Measurements from ENCODE around the gene TRAF1.

The TRAF1 gene

DNA sequence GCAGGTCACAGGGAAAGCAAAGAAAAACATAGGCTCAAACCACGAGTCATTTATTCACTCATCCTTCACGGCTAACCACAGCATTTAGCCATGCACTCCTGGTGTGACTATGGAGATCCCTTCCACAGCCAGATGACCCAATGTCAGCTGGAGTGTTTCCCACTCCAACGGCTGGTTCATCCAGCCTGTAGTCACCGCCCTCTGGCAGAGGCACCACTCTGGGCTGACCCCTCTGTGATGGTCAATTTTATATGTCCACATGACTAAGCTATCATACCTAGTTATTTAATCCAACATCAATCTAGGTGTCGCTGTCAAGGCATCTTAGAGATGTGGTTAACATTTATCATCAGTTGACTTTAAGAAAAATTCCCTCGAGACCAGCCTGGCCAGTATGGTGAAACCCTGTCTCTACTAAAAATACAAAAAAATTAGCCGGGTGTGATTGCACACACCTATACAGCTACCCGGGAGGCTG lies 40.1 kb downstream of the TRAF1 start:
- H3K4me3 Mint-ChIP-seq = peak overlapping the region; percentile 35
- peak overlapping the region; percentile 49 for H3K27ac Mint-ChIP-seq
- DNase-seq (ENCODE audit: low spot score) = no peak
- peaks cover 69% of the 10 kb centered on the region for H3K4me1 Mint-ChIP-seq (ENCODE audit: low read depth)
- no peaks in the 10 kb centered on the region for H3K9me3 Mint-ChIP-seq
- H3K27me3 Mint-ChIP-seq (ENCODE audit: low read depth) = no peaks in the 10 kb centered on the region
- H3K36me3 Mint-ChIP-seq (ENCODE audit: low read depth) = peaks cover 18% of the 10 kb centered on the region

DNA sequence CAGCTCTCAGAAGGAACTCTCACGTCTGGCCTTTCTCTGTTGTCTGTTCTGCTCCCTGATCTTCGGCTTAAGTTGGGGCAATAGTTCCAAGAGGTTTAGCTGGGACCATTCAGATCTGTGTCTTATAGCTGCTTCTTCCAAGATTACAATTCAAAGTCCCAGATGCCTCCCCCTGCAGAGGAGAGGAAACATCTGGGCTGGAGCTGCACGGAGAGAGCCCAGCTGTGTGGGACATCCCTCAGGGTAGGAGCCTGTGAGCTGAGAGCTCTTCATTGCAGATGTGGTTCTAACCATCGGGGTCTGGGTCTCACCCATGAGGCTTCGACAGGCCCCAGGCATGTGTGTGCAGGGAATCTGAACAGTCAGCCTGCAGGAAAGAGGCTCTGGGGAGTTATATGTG lies 40.6 kb downstream of the TRAF1 start:
- no peaks in the 10 kb centered on the region for H3K9me3 Mint-ChIP-seq
- no peak overlapping the region for H3K4me3 Mint-ChIP-seq
- DNase-seq (ENCODE audit: low spot score) = no peak
- no peaks in the 10 kb centered on the region for H3K27me3 Mint-ChIP-seq (ENCODE audit: low read depth)
- H3K4me1 Mint-ChIP-seq (ENCODE audit: low read depth) = peaks cover 67% of the 10 kb centered on the region
- peaks cover 18% of the 10 kb centered on the region for H3K36me3 Mint-ChIP-seq (ENCODE audit: low read depth)
- H3K27ac Mint-ChIP-seq = peak overlapping the region; percentile 7

- H3K36me3 Mint-ChIP-seq (ENCODE audit: low read depth) = peaks cover 20% of the 10 kb centered on the region
- H3K4me1 Mint-ChIP-seq (ENCODE audit: low read depth) = peaks cover 65% of the 10 kb centered on the region
- no peak overlapping the region for H3K4me3 Mint-ChIP-seq
- no peak for DNase-seq (ENCODE audit: low spot score)
- no peak overlapping the region for H3K27ac Mint-ChIP-seq
- H3K9me3 Mint-ChIP-seq = no peaks in the 10 kb centered on the region
- H3K27me3 Mint-ChIP-seq (ENCODE audit: low read depth) = no peaks in the 10 kb centered on the region
These were observed 41.1 kb downstream of the TRAF1 start for GRCh38 chr9:120885457-120885856.

DNA sequence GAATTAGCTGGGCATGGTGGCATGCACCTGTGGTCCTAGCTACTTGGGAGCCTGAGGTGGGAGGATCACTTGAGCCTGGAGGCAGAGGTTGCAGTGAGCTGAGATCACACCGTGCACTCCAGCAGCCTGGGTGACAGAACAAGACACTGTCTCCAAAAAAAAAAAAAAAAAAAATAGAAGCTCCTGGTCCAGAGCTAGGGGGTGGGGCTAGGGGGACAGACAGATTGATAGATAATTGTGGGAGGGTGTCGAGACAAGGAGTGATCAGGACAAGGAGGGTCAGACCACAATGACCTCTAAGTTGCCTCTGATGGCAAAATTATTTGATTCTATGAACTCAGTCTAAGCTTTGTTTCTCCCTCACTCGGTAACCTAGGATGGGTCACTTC lies 43.0 kb downstream of the TRAF1 start:
- Mint-ChIP-seq H3K4me3 (no peak overlapping the region), H3K27ac (peak overlapping the region; percentile 52)

DNA sequence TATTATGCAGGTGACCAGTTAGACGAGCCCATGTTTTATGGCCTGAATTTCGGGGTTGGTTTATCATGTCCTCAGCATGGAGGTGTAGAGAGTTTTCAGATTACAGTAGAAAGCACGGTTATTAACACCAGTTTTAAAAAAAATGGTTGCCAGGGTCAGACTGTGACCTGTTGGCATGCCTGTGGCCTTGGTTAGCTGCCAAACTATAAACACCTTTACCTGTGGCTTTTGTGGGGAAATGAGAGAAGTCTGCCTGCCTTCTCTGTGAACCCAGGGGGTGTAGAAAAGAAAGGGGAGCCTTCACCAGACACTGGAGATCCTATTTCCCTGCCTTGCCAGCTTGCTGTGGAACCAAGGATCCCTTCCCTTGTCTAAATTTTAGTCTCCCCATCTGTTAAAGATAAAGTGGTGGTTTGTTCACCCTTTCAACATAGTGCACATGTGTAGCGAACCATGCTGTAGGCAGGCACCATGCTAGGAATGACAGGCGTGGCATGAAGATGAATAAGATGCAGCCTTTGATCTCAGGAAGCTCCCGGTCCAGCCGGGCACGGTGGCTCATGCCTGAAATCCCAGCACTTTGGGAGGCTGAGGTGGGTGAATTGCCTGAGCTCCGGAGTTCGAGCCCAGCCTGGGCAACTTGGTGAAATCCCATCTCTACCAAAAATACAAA lies 43.5 kb downstream of the TRAF1 start:
- H3K4me3 Mint-ChIP-seq = peak overlapping the region; percentile 23
- H3K36me3 Mint-ChIP-seq (ENCODE audit: low read depth) = peaks cover 25% of the 10 kb centered on the region
- H3K27ac Mint-ChIP-seq = peak overlapping the region; percentile 32
- H3K4me1 Mint-ChIP-seq (ENCODE audit: low read depth) = peaks cover 65% of the 10 kb centered on the region
- no peaks in the 10 kb centered on the region for H3K27me3 Mint-ChIP-seq (ENCODE audit: low read depth)
- no peaks in the 10 kb centered on the region for H3K9me3 Mint-ChIP-seq
- DNase-seq (ENCODE audit: low spot score) = no peak

More for the DNA sequence above, 43.0 kb downstream of the TRAF1 start:
- no peaks in the 10 kb centered on the region for H3K9me3 Mint-ChIP-seq
- peaks cover 23% of the 10 kb centered on the region for H3K36me3 Mint-ChIP-seq (ENCODE audit: low read depth)
- no peaks in the 10 kb centered on the region for H3K27me3 Mint-ChIP-seq (ENCODE audit: low read depth)
- H3K4me1 Mint-ChIP-seq (ENCODE audit: low read depth) = peaks cover 65% of the 10 kb centered on the region
- DNase-seq (ENCODE audit: low spot score) = no peak

- H3K4me3 Mint-ChIP-seq = peak overlapping the region; percentile 89
- H3K9me3 Mint-ChIP-seq = no peaks in the 10 kb centered on the region
- peaks cover 65% of the 10 kb centered on the region for H3K4me1 Mint-ChIP-seq (ENCODE audit: low read depth)
- H3K36me3 Mint-ChIP-seq (ENCODE audit: low read depth) = peaks cover 39% of the 10 kb centered on the region
- H3K27me3 Mint-ChIP-seq (ENCODE audit: low read depth) = no peaks in the 10 kb centered on the region
- no peak for DNase-seq (ENCODE audit: low spot score)
- peak overlapping the region; percentile 93 for H3K27ac Mint-ChIP-seq
These were observed 47.1 kb downstream of the TRAF1 start for GRCh38 chr9:120879446-120879845.

- H3K27me3 Mint-ChIP-seq (ENCODE audit: low read depth) = no peaks in the 10 kb centered on the region
- DNase-seq (ENCODE audit: low spot score) = no peak
- H3K4me1 Mint-ChIP-seq (ENCODE audit: low read depth) = peaks cover 65% of the 10 kb centered on the region
These were observed 48.1 kb downstream of the TRAF1 start for GRCh38 chr9:120878188-120879130.

DNA sequence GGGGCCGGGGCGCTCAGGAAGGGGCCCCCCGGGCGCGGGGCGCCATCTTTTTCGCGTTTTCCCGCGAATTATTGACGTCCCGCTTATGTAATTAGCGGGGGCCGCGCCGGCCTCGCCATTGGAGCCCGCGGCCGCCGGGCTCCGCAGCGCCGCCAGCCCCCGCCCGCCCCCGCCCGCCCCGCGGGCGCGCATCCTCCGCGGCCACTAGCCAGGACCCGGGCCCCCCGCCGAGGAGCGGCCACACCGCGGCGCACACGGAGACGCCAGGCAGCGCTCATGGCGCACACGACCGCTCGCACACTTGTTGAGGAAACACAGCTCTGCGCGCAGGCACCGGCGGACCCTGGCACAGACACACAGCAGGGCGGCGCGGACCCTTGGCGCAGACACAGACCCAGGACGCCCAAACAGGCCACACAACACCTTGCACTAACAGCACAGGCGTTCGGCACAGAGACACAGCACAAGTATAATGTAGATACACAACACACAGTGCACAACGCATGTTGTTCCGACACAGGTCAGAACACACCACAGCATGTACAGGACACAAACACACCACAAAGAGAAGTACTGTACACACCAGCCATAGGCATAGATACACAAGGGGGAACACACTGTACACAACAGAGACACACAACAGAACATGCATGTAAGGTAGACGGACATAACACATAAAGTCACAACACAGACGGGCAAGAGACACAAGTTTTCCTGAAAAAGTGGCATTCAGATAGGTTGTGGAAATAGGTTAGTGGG lies 49.1 kb downstream of the TRAF1 start:
- Mint-ChIP-seq H3K27ac (peak overlapping the region; percentile 93), H3K27me3 (ENCODE audit: low read depth) (no peaks in the 10 kb centered on the region), H3K4me3 (peak overlapping the region; percentile 89), H3K4me1 (ENCODE audit: low read depth) (peaks cover 68% of the 10 kb centered on the region), H3K9me3 (no peaks in the 10 kb centered on the region), H3K36me3 (ENCODE audit: low read depth) (peaks cover 52% of the 10 kb centered on the region)
- DNase-seq (ENCODE audit: low spot score) = peak; percentile 79

More at GRCh38 chr9:120878188-120879130, 48.1 kb downstream of the TRAF1 start:
- no peaks in the 10 kb centered on the region for H3K9me3 Mint-ChIP-seq
- peak overlapping the region; percentile 89 for H3K4me3 Mint-ChIP-seq
- H3K36me3 Mint-ChIP-seq (ENCODE audit: low read depth) = peaks cover 42% of the 10 kb centered on the region
- peak overlapping the region; percentile 93 for H3K27ac Mint-ChIP-seq

GRCh38 chr9:120876842-120877240 lies 49.8 kb downstream of the TRAF1 start, which contains the start of gene PHF19:
PHF19 (minus strand) TSS chr9:120877188; CDS start chr9:120874741, 2,447 bp downstream.
- no peaks in the 10 kb centered on the region for H3K9me3 Mint-ChIP-seq
- peaks cover 58% of the 10 kb centered on the region for H3K36me3 Mint-ChIP-seq (ENCODE audit: low read depth)
- H3K4me3 Mint-ChIP-seq = peak within 1 kb of the TSS; percentile 90
- H3K27ac Mint-ChIP-seq = peak within 1 kb of the TSS; percentile 93
- no peak for DNase-seq (ENCODE audit: low spot score)
- peaks cover 71% of the 10 kb centered on the region for H3K4me1 Mint-ChIP-seq (ENCODE audit: low read depth)
- no peaks in the 10 kb centered on the region for H3K27me3 Mint-ChIP-seq (ENCODE audit: low read depth)

DNA sequence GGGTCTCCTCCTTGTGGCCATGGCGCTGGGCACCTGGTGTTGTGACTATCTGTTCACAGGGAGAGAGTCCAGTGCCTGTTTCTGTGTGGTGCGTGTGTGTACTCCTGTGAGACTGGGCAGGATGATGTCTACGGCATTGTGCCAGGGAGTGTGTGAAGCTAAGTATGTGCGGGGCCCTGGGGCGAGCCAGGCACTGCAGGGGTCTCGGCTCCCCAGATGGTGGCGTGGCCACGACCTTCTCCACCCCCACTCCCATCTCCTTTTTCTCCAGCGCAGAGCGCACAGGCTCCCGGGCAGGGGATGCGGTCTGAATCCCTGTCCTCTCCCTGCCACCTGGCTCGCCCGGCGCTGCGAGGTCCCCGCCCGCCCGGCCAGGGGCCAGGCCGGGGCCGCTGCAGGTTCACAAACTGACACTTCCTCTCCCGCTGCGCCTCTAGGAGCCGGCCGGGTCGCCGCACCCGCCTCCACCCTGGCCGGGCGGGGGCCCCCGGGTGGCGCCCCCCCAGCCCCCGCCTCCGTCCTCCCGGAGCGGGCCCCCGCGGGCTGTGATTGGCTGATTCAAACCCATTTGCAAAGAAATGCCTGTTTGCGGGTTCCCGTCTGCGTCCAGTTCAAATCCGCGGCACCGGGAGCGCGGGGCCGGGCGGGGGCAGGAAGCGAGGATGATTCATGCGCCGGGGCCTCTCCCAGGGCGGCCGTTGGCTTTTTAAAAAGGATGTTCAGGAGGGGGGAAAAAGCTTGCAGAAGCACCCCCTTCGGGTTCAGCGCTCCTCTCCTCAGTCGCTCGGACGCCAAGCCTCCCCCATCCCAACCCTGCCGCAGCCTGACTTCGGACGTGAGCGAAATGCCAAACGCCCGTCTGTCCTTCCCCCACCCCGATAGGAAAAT lies 50.4 kb downstream of the TRAF1 start:
- Mint-ChIP-seq H3K9me3 (no peaks in the 10 kb centered on the region), H3K27ac (peak overlapping the region; percentile 92), H3K4me3 (peak overlapping the region; percentile 90), H3K36me3 (ENCODE audit: low read depth) (peaks cover 64% of the 10 kb centered on the region), H3K4me1 (ENCODE audit: low read depth) (peaks cover 67% of the 10 kb centered on the region), H3K27me3 (ENCODE audit: low read depth) (no peaks in the 10 kb centered on the region)
- DNase-seq (ENCODE audit: low spot score) = peak; percentile 95

DNA sequence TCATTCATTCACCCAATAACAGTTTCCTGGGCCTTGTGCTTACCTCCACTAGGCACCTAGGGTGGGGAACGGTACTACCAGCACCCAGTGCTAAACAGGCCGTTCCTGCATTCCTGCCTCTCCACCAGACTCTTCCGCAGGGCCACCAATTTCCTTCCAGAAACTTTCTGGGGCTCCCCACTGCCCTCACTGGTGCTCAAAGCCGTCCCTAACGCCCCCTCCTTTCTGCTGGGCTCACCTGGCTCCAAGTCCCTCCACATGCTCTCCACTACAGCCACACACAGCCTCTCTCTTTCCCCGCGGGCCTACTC lies 51.0 kb downstream of the TRAF1 start:
- Mint-ChIP-seq H3K4me3 (peak overlapping the region; percentile 90), H3K27me3 (ENCODE audit: low read depth) (no peaks in the 10 kb centered on the region), H3K36me3 (ENCODE audit: low read depth) (peaks cover 68% of the 10 kb centered on the region), H3K27ac (peak overlapping the region; percentile 77), H3K9me3 (no peaks in the 10 kb centered on the region), H3K4me1 (ENCODE audit: low read depth) (peaks cover 67% of the 10 kb centered on the region)
- no peak for DNase-seq (ENCODE audit: low spot score)

DNA sequence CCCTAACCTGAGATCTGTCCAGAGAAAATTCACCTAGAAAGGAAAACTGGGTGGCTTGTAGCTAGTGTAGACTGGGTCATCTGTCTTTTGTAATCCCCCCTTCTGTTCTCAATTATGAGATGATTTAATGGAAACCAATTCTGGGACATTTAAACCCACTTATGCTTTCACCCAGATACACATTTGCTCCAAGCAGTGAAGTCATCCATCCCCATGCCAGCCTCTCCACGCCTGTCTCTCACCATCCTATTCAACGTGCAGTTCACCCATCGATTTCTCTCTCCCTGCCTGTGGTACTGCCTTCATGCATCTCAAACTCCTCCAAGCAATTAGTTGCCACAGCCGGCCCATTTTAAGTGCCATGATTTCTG lies 51.4 kb downstream of the TRAF1 start:
- Mint-ChIP-seq H3K36me3 (ENCODE audit: low read depth) (peaks cover 70% of the 10 kb centered on the region), H3K4me1 (ENCODE audit: low read depth) (peaks cover 67% of the 10 kb centered on the region), H3K27ac (peak overlapping the region; percentile 77), H3K4me3 (peak overlapping the region; percentile 90), H3K9me3 (no peaks in the 10 kb centered on the region), H3K27me3 (ENCODE audit: low read depth) (no peaks in the 10 kb centered on the region)
- DNase-seq (ENCODE audit: low spot score) = no peak
